HG03378 (cell line): ENCODE data around the gene STAB1.

Experiments
- ATAC-seq: cut with Tn5 transposase; IDR thresholded peaks from one replicate; pipeline ENCODE4 v1.9.1; 2021; ENCODE audit warnings: mild to moderate bottlenecking, moderate library complexity; ENCODE audit not compliant: unreplicated experiment

The STAB1 gene, protein sequence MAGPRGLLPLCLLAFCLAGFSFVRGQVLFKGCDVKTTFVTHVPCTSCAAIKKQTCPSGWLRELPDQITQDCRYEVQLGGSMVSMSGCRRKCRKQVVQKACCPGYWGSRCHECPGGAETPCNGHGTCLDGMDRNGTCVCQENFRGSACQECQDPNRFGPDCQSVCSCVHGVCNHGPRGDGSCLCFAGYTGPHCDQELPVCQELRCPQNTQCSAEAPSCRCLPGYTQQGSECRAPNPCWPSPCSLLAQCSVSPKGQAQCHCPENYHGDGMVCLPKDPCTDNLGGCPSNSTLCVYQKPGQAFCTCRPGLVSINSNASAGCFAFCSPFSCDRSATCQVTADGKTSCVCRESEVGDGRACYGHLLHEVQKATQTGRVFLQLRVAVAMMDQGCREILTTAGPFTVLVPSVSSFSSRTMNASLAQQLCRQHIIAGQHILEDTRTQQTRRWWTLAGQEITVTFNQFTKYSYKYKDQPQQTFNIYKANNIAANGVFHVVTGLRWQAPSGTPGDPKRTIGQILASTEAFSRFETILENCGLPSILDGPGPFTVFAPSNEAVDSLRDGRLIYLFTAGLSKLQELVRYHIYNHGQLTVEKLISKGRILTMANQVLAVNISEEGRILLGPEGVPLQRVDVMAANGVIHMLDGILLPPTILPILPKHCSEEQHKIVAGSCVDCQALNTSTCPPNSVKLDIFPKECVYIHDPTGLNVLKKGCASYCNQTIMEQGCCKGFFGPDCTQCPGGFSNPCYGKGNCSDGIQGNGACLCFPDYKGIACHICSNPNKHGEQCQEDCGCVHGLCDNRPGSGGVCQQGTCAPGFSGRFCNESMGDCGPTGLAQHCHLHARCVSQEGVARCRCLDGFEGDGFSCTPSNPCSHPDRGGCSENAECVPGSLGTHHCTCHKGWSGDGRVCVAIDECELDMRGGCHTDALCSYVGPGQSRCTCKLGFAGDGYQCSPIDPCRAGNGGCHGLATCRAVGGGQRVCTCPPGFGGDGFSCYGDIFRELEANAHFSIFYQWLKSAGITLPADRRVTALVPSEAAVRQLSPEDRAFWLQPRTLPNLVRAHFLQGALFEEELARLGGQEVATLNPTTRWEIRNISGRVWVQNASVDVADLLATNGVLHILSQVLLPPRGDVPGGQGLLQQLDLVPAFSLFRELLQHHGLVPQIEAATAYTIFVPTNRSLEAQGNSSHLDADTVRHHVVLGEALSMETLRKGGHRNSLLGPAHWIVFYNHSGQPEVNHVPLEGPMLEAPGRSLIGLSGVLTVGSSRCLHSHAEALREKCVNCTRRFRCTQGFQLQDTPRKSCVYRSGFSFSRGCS (N-terminal part only)

DNA sequence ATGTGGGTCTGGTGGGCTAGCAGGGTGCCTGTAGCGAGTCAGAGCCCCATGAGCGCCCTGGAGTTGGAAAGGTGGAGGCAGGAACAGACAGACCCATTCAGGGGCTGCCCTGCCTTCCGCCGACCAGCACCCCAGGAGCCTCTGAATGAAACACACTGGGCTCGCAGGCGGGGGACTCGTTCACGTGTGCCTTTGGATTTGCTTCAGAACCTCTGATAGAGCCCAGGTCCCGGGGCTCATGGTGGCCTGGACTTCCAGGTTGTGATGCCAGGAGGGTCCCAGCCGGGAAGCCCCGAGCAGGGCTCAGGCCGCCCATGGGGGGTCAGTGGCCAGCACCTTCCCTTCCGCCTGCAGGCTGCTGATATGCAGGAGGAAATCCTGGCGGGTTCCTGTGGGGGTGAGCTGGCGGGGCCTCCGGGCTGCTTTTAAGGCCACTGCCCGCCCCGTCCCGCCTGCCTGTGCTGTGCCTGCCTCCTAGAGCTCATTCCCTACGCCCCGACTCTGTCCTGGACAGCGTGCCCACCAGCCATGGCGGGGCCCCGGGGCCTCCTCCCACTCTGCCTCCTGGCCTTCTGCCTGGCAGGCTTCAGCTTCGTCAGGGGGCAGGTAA lies at the start of gene STAB1:
TSS of gene STAB1 (plus strand) at position 453 of the 610 bp plus-strand sequence. CDS start at position 529, 76 bp downstream.
- no peak for ATAC-seq

DNA sequence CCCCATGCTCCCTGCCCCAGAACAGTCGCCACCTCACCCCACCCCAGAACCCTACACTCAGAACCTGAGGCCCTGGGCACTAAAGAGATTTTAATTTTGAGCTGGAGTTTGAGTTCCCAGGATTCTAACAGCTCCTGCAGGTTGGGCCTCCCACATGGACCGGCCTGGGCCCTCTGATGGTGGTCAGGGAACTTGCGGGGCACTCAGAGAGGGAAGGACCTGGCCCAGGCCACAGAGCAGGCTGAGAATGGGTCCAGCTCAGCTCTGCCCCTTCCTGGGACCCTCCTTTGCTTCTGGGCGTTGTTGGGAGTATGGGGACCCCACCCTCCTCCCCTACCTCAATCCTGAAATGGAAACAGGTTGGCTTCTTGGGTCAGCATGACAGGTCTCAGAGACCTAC lies 49.1 kb upstream of the STAB1 start:
- no peak for ATAC-seq

DNA sequence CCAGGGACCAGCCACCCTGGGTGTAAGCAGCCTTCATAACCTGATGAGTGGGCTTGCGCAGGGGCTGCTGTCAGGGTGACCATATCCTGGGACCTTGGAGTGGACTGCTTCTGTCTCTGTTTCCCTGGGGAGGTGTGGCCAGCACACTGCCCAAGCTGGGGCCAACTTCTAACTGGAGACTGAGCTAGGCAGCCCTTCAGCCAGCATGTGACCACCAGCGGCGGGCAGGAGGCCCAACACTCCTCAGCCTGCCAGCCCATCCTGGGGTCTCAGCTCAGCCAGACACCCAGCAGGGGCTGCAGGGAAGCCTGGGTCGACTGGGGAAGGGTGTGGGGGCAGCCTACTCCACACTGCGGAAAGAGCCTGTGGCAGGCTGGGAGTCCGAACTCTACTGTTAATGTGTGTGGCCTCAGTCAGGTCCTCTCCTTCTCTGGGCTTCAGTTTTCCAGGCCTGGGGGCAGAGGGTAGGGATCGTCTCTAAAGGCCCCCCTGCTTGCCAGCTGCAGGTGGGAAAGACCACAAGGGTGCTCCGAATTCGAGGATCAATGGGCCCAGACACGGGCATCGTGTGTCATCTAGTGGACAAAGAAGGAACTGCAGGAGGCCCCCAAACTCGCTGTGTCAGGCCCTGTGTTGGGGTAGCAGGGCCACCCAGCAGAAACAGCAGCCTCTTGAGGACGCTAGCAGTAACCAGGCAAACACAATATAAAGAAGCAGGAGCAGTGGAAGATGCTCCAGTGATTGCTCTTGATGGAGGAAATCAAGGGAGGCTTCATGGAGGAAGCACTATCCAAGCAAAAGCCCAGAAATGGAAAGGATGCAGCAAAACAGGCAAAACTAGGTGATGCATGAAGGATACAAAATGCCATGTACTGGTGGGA lies 48.3 kb upstream of the STAB1 start:
- ATAC-seq: no peak

DNA sequence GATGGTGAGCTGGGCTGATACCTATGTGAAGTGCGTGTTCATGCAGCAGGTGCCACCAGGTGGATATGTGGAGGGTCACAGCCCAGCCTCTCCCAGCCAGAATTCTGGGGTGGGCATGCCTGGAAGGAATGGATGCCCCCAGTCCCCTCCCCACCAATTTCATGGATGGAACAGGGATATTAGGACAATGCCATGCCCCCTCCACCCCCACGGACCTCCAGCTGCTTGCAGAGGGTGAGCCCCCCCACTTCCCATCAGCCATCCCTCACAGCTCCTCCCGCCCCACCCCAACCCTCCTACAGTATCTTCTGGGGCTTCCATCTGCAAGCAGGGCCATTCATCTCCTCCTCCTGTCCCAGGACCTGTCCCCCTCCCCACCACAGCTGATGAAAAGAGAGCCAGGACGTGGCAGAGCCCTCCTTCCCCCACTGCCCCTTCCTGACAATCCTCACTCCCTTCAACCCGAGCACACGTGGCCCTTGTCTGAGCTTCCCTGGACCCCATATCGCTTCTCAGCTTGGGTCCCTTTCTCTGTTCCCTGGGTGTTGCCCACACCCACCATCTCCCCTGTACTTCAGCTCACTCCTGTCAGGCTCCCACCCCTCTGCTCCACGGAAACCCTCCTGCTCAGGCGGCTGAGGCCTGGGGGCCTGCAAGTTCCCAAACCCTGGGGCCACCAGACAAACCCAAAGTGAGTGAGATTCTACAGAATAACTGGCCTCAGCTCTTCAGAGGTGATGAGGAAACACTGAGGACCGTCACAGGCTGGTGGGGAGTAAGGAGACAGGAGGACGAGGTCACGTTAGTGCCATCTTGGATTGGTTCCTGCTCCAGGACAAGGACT lies 47.4 kb upstream of the STAB1 start:
- ATAC-seq: no peak

DNA sequence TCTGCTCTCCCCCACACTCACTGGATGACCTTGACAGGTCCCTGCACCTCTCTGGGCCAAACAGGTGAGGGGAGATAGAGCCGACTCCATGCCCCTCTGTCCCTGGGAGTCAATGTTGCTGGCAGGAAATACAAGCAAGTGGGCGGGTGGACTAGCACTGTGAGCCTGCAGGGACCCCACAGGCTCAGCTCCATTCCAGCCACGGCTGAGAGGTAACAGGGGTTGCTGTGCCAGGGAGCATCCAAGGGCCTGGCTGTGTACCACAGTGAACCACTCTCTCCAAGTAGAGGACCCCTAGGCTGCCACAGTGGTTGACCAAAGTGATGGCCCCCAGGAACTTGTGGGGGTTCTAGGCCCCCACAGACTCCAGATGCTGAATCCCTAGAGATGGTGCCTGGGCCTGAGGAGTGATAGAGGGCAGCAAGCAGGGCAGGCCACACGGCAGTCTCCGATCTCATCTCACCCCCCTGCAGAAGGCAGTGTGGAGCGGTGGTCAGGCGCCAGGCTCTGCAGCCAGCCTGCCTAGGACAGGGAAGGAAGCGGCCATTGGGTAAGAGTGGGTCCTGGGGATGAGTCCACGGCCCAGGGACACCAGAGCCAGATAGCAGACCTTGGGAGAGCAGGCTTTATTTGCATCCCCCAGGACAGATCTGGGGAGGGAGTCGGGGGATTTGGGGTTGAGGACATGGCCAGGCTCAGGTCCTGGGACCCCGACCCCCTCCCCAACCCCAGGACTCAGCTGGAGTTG lies 44.5 kb upstream of the STAB1 start:
- ATAC-seq: no peak

DNA sequence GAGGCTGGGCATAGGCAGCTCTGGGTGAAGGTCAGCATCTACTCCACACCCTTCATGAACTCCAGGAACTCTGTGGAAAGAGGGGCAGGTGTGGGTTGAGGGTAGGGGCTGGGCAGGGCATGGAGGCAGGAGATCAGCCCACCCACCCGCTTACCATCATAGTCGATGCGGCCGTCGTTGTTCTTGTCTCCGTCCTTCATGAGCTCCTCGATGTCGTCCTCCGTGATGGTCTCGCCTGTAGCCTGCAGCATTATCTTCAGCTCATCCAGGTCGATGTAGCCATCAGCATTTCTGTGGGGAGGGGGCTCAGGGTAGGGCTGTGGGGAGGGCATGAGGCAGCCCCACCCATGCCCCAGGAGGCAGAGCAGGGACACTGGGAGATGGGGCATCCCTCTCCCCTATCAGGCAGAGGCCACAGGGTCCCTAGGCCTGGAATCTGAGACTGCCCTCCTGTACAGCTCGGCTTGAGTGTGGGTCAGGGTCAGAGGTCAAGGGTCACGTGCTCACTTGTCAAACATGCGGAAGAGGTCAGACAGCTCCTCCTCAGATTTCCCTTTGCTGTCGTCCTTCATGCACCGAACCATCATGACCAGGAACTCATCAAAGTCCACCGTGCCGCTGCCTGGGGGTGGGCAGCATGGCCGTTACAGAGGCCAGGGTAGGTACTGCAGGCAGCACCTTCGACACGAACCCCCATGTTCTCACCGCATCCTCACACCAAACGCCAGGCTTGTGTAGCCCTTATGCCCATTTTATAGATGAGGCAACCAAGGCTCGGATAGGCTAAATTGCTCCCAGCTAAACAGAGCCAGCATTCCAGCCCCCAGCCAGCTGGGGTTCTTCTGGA lies 43.7 kb upstream of the STAB1 start:
- no peak for ATAC-seq

DNA sequence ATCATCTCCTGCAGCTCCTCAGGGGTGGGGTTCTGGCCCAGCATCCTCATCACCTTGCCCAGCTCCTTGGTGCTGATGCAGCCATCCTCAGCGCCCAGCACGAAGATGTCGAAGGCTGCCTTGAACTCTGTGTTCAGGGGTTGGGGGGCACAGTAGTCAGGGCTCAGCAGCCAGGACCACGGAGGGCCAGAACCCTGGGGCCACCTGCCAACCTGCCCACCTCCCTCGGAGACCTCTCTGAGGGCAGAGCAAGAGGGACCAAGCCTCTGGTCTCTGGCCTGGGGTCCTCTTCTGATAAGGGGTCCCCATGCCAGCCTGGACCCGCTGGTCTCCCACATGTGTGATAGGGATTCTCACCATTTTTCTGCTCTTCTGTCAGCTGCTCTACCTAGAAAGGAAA lies 43.0 kb upstream of the STAB1 start:
- ATAC-seq: no peak

DNA sequence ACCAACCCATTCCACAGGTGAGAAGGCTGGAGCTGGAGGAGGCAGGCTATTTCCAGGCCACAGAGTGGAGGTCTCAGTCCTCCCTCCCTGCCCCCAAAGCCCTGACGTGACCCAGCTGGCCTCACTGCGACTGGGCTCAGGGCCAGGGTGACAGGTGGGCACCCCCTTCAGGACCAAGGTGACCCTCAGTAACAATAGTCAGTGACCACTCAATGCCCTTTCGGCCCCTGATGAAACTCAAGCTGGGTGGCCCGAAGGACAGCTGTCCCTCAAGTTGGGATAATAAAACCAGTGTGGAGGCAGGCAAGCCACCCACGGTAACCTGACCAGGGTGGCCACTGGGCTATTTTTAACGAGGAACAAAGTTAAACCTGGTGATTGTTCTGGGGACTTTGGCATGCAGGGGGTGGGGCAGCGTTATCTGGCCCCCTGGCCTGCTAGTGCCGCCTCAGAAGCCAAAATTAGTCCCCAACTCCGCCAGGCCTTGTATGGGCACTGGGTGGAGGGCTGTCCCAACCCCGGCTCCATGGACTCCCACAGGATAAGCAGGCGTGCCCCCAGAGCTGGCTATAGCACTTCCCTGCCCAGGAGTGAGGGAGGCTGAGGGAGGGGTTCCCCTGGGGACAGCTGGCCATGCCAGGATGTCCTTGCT lies 42.4 kb upstream of the STAB1 start:
- ATAC-seq: no peak

DNA sequence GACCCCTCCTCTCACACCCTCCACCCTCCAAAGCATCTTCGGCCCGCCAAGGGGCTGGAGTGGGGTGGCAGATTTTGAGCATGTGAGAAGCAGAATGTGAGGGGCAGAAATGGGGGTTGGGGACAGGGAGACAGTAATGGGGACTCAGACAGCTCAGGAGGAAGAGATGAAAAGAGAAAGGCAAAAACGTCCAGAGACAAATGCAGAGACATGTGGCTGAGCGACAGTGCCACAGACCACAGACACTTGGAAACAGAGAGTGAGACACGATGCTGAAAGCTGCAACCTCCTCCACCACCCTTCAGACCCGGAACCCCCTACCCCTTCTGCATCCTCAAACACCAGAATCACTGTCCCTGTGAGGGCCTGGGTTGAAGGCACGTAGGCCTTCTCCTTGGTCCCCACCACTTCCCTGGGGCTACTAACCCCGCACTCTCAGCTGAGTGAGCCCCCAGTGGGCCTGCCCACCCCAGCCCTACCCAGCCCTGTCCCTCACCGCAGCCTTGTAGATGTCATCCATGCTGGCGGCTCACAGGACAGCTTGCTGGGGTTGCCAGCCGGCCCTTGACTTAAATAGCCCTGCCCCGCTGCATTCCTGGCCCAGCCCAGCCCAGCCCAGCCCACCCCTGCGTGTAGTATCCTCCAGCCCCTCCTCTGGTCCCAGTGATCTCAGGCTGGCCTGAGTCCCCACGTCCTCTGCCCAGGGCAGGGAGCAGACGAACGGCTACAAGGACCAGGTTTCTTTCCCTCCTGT lies 41.5 kb upstream of the STAB1 start, which contains the start of gene TNNC1:
TSS of gene TNNC1 (minus strand) at position 546 of the 754 bp plus-strand sequence. CDS start at position 520, 26 bp downstream.
- ATAC-seq: no peak

DNA sequence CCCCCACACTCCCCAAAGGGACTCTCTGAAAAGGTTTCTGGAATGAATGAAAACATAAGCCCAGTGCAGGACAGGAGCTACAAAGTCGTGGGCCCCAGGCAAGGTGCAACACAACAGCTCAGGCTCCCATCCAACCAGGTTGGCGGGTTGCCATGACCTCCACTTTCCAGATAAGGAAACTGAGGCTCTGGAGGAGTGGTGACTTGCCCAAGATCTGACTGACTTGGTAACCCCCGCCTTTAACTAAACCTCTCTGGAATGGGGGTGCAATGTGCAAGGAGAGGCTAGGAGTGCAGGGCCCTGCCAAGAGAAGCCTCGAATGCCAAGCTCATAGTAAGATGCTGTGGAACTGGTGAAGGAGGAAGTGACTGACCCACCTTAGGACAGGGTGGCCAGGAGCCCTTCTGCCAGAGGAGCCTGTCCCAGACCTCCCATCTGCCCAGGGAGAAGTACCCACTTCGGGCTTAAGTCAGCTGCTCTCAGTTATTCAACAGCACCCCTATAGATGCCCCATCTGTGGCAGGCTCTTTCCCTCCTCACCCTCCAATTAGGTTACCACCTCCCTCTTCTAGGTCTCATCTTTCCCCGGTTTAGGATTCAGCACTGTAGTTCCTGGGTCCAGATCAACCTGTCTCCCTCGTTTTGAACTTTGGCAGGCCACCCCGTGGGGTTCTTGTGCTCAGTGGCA lies 40.7 kb upstream of the STAB1 start:
- no peak for ATAC-seq

DNA sequence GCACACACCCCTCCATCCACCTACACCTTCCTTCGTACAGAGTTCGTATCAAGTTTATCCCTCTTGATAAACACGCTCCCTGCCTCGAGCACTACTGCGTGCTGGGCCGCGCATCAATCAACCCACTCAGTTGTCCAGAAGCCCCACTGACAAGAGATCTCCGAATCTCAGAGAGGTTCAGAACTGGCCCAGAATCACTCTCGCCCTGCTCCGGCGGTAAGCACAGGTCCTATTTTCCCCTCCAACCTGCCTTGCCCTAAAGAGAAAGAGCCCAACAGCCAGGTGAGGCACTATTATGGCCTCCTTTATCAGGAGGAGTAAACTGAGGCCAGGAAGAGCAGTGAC lies 40.2 kb upstream of the STAB1 start:
- no peak for ATAC-seq

DNA sequence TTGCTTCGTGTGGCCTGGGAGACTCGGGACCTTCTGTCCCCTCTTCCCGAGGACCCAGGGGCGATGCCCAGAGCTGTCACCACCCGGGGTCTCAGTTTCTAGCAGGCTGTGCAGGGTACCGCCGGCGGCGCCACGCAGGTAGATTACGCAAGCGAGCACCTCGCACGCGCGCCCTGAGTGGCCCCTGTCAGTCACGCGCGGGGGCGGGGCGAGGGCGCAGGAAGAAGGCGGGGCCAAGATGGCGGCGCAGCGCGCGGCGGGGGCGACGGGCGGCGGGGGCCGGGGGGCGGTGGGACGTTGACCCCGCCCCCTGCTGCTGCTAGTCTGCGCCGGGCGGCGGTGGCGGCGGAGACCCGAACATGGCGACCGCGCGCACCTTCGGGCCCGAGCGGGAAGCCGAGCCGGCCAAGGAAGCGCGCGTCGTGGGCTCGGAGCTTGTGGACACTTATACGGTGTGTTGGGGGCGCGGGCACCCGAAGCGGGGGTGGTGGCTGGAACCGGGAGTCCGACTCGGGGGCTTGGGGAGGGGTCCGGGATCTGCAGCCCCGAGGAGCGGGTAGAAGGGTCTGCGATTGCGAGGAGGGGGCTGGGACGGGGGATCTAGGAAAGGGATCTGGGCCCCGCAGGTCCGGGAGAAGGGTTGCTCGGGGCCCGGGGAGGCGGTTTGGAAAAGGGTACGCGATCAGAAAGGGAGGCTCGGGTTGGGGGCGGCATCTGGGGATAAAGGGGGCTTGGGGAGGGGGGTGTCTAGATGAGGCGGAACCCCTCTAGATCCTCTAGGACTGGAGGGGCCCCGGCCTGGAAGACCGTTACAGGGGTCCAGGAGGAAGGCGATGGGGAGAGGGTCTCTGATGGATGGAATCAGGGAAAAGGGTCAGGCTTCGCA lies 39.6 kb upstream of the STAB1 start, which contains the start of gene NISCH:
TSS of gene NISCH (plus strand) at position 322 of the 886 bp plus-strand sequence. CDS start at position 360, 38 bp downstream.
- ATAC-seq: no peak

DNA sequence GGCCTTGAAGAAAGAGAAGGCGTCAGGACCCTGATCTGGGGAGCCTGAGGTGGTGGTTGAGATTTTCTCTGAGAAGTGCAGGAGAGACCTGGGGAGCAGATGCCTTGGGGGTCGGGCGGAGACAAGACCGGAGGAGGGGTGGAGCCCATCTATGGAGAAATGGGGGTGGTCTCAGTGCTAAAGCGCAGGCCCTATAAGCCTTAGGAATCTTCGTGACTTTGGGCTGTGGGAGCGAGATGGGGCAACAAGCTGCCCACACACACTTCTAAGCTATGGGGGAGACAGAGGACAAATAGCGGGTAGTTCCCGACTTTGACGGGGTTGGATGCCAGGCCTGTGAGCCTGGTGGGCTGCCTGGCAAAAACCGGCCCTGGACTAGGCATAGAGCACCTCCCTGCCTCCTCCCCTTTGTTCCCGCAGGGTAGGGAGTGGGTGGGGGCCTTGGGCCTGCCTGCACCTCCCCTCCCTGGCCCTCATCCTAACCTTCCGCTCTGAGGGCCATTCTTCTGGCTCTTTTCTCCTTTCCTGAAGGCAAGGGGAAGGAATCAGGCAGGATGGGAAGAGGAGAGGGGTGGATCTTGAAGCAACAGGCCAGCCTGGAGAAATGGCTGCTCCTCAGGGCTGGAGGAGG lies 38.9 kb upstream of the STAB1 start:
- no peak for ATAC-seq

DNA sequence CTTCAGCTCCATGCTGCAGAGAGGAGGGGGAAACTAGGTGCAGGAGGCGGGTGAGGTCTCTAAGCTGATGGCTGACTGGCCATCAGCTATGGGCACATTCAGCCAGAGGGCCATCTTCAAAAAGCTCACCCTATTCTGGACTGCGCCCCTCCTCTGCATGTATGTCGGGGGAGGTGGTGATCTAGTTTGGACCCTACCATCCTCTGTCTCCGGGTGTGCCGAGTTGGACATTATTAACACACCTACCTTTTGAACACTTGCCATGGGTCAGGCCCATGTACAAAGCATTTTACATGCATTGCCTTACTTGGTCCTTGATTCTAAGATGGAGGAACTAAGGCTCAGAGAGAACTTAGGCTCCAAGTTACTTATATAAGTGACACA lies 38.3 kb upstream of the STAB1 start:
- ATAC-seq: no peak
